ENCODE data around the gene FCSK.

The FCSK gene

GRCh38 chr16:70419384-70420327 lies 34.7 kb upstream of the FCSK start:
- Histone ChIP-seq H3K4me1 (ENCODE audit: control insufficient read depth in 1 of 2, insufficient read depth in 2 of 2, low read length in 2 of 2) (peaks cover 20 to 25% of the 10 kb centered on the region in 2 donors), H3K27ac (ENCODE audit: low read length) (no peak overlapping the region)

GRCh38 chr16:70421014-70421413 lies 33.4 kb upstream of the FCSK start:
- H3K27ac ChIP-seq (ENCODE audit: low read length), result no peak overlapping the region
- H3K27me3 ChIP-seq (ENCODE audit: low read depth, low read length), result no peaks in the 10 kb centered on the region
- H3K4me3 ChIP-seq (ENCODE audit: low read depth in 1 of 2, low read length in 2 of 2), result no peak overlapping the region
- H3K4me1 ChIP-seq (ENCODE audit: control insufficient read depth in 1 of 2, insufficient read depth in 2 of 2, low read length in 2 of 2), result peaks cover 20 to 25% of the 10 kb centered on the region in 2 donors
- peaks cover 3 to 4% of the 10 kb centered on the region in 2 donors for H3K36me3 ChIP-seq (ENCODE audit: control insufficient read depth in 1 of 2, insufficient read depth in 2 of 2, low read length in 2 of 2)
- H3K9me3 ChIP-seq (ENCODE audit: control insufficient read depth in 1 of 2, low read length in 2 of 2), result no peaks in the 10 kb centered on the region

More at GRCh38 chr16:70419384-70420327, 34.7 kb upstream of the FCSK start:
- no peaks in the 10 kb centered on the region for H3K27me3 ChIP-seq (ENCODE audit: low read depth, low read length)
- H3K9me3 ChIP-seq (ENCODE audit: control insufficient read depth in 1 of 2, low read length in 2 of 2), result no peaks in the 10 kb centered on the region
- H3K4me3 ChIP-seq (ENCODE audit: low read depth in 1 of 2, low read length in 2 of 2), result no peak overlapping the region
- peaks cover under 1% of the 10 kb centered on the region in 2 donors for H3K36me3 ChIP-seq (ENCODE audit: control insufficient read depth in 1 of 2, insufficient read depth in 2 of 2, low read length in 2 of 2)

GRCh38 chr16:70421473-70422311 lies 32.7 kb upstream of the FCSK start:
- Histone ChIP-seq H3K4me1 (ENCODE audit: control insufficient read depth in 1 of 2, insufficient read depth in 2 of 2, low read length in 2 of 2) (peaks cover 20 to 25% of the 10 kb centered on the region in 2 donors), H3K27ac (ENCODE audit: low read length) (no peak overlapping the region), H3K4me3 (ENCODE audit: low read depth in 1 of 2, low read length in 2 of 2) (no peak overlapping the region), H3K27me3 (ENCODE audit: low read depth, low read length) (no peaks in the 10 kb centered on the region), H3K9me3 (ENCODE audit: control insufficient read depth in 1 of 2, low read length in 2 of 2) (no peaks in the 10 kb centered on the region), H3K36me3 (ENCODE audit: control insufficient read depth in 1 of 2, insufficient read depth in 2 of 2, low read length in 2 of 2) (peaks cover 3 to 4% of the 10 kb centered on the region in 2 donors)

- H3K9me3 ChIP-seq (ENCODE audit: control insufficient read depth in 1 of 2, low read length in 2 of 2), result no peaks in the 10 kb centered on the region
- H3K27me3 ChIP-seq (ENCODE audit: low read depth, low read length), result no peaks in the 10 kb centered on the region
- H3K4me3 ChIP-seq (ENCODE audit: low read depth in 1 of 2, low read length in 2 of 2), result no peak overlapping the region
- peaks cover 3 to 4% of the 10 kb centered on the region in 2 donors for H3K36me3 ChIP-seq (ENCODE audit: control insufficient read depth in 1 of 2, insufficient read depth in 2 of 2, low read length in 2 of 2)
- peaks cover 20 to 33% of the 10 kb centered on the region in 2 donors for H3K4me1 ChIP-seq (ENCODE audit: control insufficient read depth in 1 of 2, insufficient read depth in 2 of 2, low read length in 2 of 2)
- H3K27ac ChIP-seq (ENCODE audit: low read length), result peak overlapping the region; percentile 8
Observed at GRCh38 chr16:70422543-70422942, 31.9 kb upstream of the FCSK start.

GRCh38 chr16:70427786-70428177 lies 26.6 kb upstream of the FCSK start:
- Histone ChIP-seq H3K27me3 (ENCODE audit: low read depth, low read length) (no peaks in the 10 kb centered on the region), H3K4me3 (ENCODE audit: low read depth in 1 of 2, low read length in 2 of 2) (peak overlapping the region; percentile 2 to 19), H3K36me3 (ENCODE audit: control insufficient read depth in 1 of 2, insufficient read depth in 2 of 2, low read length in 2 of 2) (peaks cover 3 to 4% of the 10 kb centered on the region in 2 donors), H3K27ac (ENCODE audit: low read length) (peak overlapping the region; percentile 85), H3K9me3 (ENCODE audit: control insufficient read depth in 1 of 2, low read length in 2 of 2) (no peaks in the 10 kb centered on the region), H3K4me1 (ENCODE audit: control insufficient read depth in 1 of 2, insufficient read depth in 2 of 2, low read length in 2 of 2) (peaks cover 34 to 48% of the 10 kb centered on the region in 2 donors)

- H3K4me1 ChIP-seq (ENCODE audit: control insufficient read depth in 1 of 2, insufficient read depth in 2 of 2, low read length in 2 of 2), result peaks cover 38 to 54% of the 10 kb centered on the region in 2 donors
- H3K4me3 ChIP-seq (ENCODE audit: low read depth in 1 of 2, low read length in 2 of 2), result peak overlapping the region; percentile 2 to 19
- H3K36me3 ChIP-seq (ENCODE audit: control insufficient read depth in 1 of 2, insufficient read depth in 2 of 2, low read length in 2 of 2), result peaks cover 3 to 4% of the 10 kb centered on the region in 2 donors
- no peaks in the 10 kb centered on the region for H3K9me3 ChIP-seq (ENCODE audit: control insufficient read depth in 1 of 2, low read length in 2 of 2)
- H3K27ac ChIP-seq (ENCODE audit: low read length), result peak overlapping the region; percentile 85
- H3K27me3 ChIP-seq (ENCODE audit: low read depth, low read length), result no peaks in the 10 kb centered on the region
Observed at GRCh38 chr16:70428178-70428998, 26.0 kb upstream of the FCSK start.

GRCh38 chr16:70429888-70430666 lies 24.3 kb upstream of the FCSK start:
- no peaks in the 10 kb centered on the region for H3K9me3 ChIP-seq (ENCODE audit: control insufficient read depth in 1 of 2, low read length in 2 of 2)
- H3K27me3 ChIP-seq (ENCODE audit: low read depth, low read length), result no peaks in the 10 kb centered on the region
- no peak overlapping the region for H3K4me3 ChIP-seq (ENCODE audit: low read depth in 1 of 2, low read length in 2 of 2)
- peaks cover 0 to 3% of the 10 kb centered on the region in 2 donors for H3K36me3 ChIP-seq (ENCODE audit: control insufficient read depth in 1 of 2, insufficient read depth in 2 of 2, low read length in 2 of 2)
- H3K4me1 ChIP-seq (ENCODE audit: control insufficient read depth in 1 of 2, insufficient read depth in 2 of 2, low read length in 2 of 2), result peaks cover 46 to 68% of the 10 kb centered on the region in 2 donors
- H3K27ac ChIP-seq (ENCODE audit: low read length), result peak overlapping the region; percentile 77

GRCh38 chr16:70430667-70431536 lies 23.5 kb upstream of the FCSK start:
- peak overlapping the region; percentile 77 for H3K27ac ChIP-seq (ENCODE audit: low read length)
- peaks cover 46 to 68% of the 10 kb centered on the region in 2 donors for H3K4me1 ChIP-seq (ENCODE audit: control insufficient read depth in 1 of 2, insufficient read depth in 2 of 2, low read length in 2 of 2)
- H3K4me3 ChIP-seq (ENCODE audit: low read depth in 1 of 2, low read length in 2 of 2), result no peak overlapping the region
- H3K9me3 ChIP-seq (ENCODE audit: control insufficient read depth in 1 of 2, low read length in 2 of 2), result no peaks in the 10 kb centered on the region
- H3K27me3 ChIP-seq (ENCODE audit: low read depth, low read length), result no peaks in the 10 kb centered on the region
- peaks cover 0 to 4% of the 10 kb centered on the region in 2 donors for H3K36me3 ChIP-seq (ENCODE audit: control insufficient read depth in 1 of 2, insufficient read depth in 2 of 2, low read length in 2 of 2)

- Histone ChIP-seq H3K4me1 (ENCODE audit: control insufficient read depth in 1 of 2, insufficient read depth in 2 of 2, low read length in 2 of 2) (peaks cover 53 to 68% of the 10 kb centered on the region in 2 donors), H3K9me3 (ENCODE audit: control insufficient read depth in 1 of 2, low read length in 2 of 2) (no peaks in the 10 kb centered on the region), H3K27me3 (ENCODE audit: low read depth, low read length) (no peaks in the 10 kb centered on the region), H3K27ac (ENCODE audit: low read length) (peak overlapping the region; percentile 46), H3K36me3 (ENCODE audit: control insufficient read depth in 1 of 2, insufficient read depth in 2 of 2, low read length in 2 of 2) (peaks cover 0 to 4% of the 10 kb centered on the region in 2 donors), H3K4me3 (ENCODE audit: low read depth in 1 of 2, low read length in 2 of 2) (peak overlapping the region in 1 of 2 donors; percentile 10)
Observed at GRCh38 chr16:70432356-70432722, 22.1 kb upstream of the FCSK start.
